Urinary bladder (tissue), 4 donors: Measurements from ENCODE around the gene MID1. TPM values are rescaled to one million over a fixed set of nuclear protein-coding genes. Genes with fewer than 3 reads are reported as not detected.

Source experiments
- DNase-seq: peaks from one replicate; pipeline ENCODE4 v3.0.0-alpha.2; 2015; ENCODE audit errors: extremely low spot score
- H3K27ac ChIP-seq: one replicate; pipeline ENCODE4 v1.5.1; 2013; ENCODE audit warnings: low read depth, mild to moderate bottlenecking, moderate library complexity
- H3K36me3 ChIP-seq: one replicate; pipeline ENCODE4 v1.6.1; 2013; ENCODE audit warnings: mild to moderate bottlenecking, moderate library complexity; ENCODE audit not compliant: insufficient read depth
- H3K4me1 ChIP-seq: one replicate; pipeline ENCODE4 v1.6.1; 2013; ENCODE audit warnings: mild to moderate bottlenecking, moderate library complexity; ENCODE audit not compliant: insufficient read depth
- H3K4me3 ChIP-seq: one replicate; pipeline ENCODE4 v1.5.1; 2013; ENCODE audit warnings: low read depth, low read length
- WGBS: extraction: QIAGEN DNeasy Blood & Tissue Kit; methylation state at CpG from one replicate; pipeline ENCODE4 v1.1.7; 2013; 5-methylcytosine and 5-hydroxymethylcytosine counted together
- polyA plus RNA-seq: library from polyadenylated mRNA; stranded (reverse); fragments of 200-250 nt; gene quantifications from one replicate; pipeline ENCODE4 v1.2.3, GENCODE V29; 2013
- total RNA-seq: library from RNA; depleted of rRNA; stranded (reverse); fragments of >200 nt; gene quantifications from one replicate; pipeline ENCODE4 v1.2.3, GENCODE V29; 2014
- donor health status: healthy with polysubstance abuse.
- donor health status: healthy.

MID1 gene
- total and polyA plus RNA-seq, 2 donors, result 12.0 to 47.3 TPM

DNA sequence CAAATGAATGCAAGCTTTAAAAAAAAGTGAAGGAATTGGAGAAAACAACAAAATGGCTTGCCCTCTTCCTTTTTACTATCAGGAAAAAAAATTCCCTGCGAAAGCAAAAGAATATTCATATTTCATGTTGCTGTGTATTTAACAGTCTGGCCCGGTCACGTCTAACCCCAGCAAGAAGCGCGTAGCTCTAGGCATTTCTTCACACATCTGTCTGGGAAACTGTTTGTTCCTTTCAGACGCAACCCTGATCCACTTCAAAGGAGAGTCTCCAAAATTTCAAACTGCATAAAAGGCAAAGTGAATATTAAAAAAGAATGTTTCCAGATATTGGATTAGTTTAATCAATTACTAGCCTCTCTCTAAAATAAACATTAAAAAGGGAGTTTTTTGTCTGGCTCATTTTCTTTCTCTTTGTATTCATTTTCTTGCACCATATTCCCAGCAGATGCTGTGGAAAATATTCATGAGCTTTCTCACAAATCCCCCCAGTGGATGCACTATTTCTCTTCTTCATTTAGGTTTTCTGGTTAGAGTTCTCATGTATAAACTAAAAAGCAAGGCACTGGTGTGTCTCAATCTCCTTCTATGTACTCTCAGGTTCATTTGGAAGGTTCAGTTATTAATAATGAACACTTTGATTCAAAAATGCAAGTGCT lies 145.3 kb downstream of the MID1 start:
- H3K4me3 ChIP-seq, result no peak overlapping the region
- no peak overlapping the region for H3K27ac ChIP-seq
- H3K4me1 ChIP-seq, result no peaks in the 10 kb centered on the region
- H3K36me3 ChIP-seq, result peaks cover 3% of the 10 kb centered on the region
- DNase-seq, result no peak
- 39% methylated on average over 6 of the region's 6 CpGs for WGBS

DNA sequence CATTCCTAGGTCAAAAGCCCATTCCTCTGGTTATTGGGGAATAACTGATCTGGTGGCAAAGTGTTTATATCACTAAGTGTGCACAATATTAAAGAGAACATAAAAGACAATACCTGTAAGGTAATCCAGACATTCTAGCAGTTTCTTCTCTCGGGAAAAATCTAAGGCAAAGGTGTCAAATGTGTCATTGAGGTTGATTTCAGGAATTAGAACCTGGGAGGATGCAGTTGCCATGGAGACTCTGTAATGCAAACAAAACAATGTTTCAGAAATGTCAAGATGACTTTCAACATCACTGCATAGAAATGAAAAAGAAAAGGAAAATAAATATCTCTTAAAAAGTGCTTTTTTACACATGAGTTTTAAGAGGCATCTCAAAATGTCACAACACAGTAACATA lies 145.9 kb downstream of the MID1 start:
- H3K4me1 ChIP-seq, result no peaks in the 10 kb centered on the region
- DNase-seq, result no peak
- H3K4me3 ChIP-seq, result no peak overlapping the region
- WGBS, result 54% methylated on average over 1 of the region's 1 CpG
- H3K27ac ChIP-seq, result no peak overlapping the region
- peaks cover 3% of the 10 kb centered on the region for H3K36me3 ChIP-seq

DNA sequence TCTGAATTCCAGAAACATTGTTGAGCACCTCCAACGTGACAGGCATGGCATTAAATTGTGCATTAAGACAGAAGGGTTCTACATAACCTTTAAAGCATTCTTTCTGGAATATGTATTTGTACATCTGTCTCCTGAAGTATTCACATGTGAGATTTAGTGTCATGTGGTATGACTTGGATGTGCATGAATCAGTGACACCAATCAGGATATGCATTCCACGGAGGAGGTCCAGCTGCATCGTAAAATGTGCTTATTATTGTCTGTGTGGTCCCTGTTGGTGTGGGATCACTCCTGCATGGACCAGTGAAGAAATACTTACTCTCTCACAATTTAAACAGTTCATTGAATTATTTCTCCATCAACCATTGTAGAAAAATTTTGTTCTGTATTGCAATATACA lies 149.0 kb downstream of the MID1 start:
- H3K27ac ChIP-seq, result no peak overlapping the region
- no peak overlapping the region for H3K4me3 ChIP-seq
- no peak for DNase-seq
- H3K36me3 ChIP-seq, result peaks cover 3% of the 10 kb centered on the region
- 77% methylated on average over 3 of the region's 3 CpGs for WGBS
- H3K4me1 ChIP-seq, result no peaks in the 10 kb centered on the region

DNA sequence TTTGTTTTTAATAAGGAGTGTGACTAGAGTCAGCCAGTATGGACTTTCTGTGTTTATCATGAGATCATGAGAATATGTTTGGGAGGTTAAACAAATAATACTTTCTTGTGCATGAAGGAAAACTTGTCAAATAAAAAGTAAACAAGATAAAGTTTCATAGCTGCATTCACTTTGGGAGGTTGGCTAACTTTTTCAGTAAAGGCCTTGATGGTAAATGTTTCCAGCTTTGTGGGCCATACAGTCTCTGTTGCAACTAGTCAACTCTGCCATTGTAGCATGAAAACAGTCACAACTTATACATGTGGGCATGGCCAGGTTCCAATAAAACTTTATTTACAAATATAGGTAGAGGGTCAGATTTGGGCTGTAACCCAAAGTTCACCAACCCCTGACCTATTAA lies 150.4 kb downstream of the MID1 start:
- Histone ChIP-seq H3K27ac (no peak overlapping the region), H3K4me3 (no peak overlapping the region), H3K36me3 (peaks cover 3% of the 10 kb centered on the region), H3K4me1 (no peaks in the 10 kb centered on the region)
- no peak for DNase-seq

DNA sequence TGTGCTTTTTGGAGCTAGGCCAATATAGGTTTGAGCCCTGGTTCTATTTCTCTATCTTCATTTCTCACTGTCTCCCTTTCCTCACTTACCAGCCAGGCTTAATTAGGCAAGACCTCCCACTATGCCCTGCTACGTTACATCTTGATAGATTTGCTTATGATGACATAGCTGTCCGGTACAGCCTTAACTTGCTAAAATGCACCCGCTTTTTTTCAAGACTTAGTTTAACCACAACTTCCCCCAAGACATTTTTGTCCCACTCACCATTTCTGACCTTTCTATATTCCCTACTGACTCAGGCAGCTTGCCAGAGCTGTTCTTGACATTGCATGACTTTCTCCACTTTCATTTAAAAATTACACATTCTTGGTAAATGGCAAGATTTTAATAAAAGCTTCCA lies 152.6 kb downstream of the MID1 start:
- DNase-seq, result no peak
- Histone ChIP-seq H3K36me3 (no peaks in the 10 kb centered on the region), H3K27ac (no peak overlapping the region), H3K4me1 (no peaks in the 10 kb centered on the region), H3K4me3 (no peak overlapping the region)
- 79% methylated on average over 3 of the region's 3 CpGs for WGBS

DNA sequence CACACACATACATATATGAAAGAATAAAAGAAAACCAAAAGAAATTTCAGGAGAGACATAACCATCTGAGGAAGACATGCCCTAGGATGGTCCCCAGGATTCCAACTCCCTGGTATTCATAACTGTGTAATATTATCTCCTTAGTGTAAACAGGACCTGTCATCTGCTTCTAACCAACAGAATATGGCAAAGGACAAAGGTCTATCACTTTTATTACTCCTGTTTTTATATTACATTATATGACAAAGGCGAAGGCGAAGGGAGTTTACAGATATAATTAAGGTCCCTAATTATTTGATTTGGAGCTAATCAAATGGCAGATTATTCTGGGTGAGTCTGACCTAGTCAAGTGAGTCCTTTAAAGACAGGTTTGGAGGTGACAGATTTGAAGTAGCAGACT lies 155.1 kb downstream of the MID1 start:
- no peaks in the 10 kb centered on the region for H3K36me3 ChIP-seq
- no peak overlapping the region for H3K27ac ChIP-seq
- no peak overlapping the region for H3K4me3 ChIP-seq
- no peaks in the 10 kb centered on the region for H3K4me1 ChIP-seq
- WGBS, result 98% methylated on average over 2 of the region's 2 CpGs
- DNase-seq, result no peak

DNA sequence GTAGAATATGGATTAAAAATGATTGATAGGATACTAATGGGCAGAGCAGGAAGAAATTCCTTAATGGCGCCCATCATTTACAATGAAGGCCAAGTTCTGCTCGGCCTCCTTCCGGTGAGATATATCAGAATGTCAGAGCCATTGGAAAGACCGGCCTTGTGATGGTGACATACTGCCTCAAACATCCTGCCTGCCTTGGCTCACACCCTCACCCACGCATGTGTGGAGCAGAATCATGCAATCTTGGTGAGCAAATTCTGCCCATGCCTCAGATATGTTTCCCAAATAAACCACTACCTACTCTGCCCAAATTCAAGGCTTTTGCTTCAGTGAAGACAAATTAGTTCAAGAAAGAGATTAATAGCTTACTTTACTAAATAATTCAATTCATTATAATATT lies 163.3 kb downstream of the MID1 start:
- Histone ChIP-seq H3K4me1 (no peaks in the 10 kb centered on the region), H3K4me3 (no peak overlapping the region), H3K27ac (no peak overlapping the region), H3K36me3 (peaks cover 2% of the 10 kb centered on the region)
- DNase-seq, result no peak
- WGBS, result 93% methylated on average over 5 of the region's 5 CpGs

DNA sequence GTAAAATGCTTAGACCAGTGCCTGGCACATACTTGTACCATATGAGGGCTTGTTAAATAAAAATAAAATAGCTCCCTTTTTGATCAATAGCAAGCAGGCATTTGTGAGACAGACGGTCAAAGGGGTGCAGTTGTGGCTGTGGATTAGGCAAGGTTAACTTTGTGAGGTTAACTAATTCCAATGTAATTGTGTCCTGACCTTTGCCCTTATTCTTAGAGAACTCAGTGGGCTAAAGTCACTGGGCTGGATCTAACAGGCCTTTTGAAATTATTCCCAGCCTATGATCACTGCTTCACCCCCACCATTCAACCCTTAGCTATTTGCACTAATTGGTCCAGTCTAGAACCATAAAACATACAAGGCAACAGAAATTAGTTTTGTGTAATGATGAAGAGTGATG lies 166.4 kb downstream of the MID1 start:
- Histone ChIP-seq H3K27ac (no peak overlapping the region), H3K4me3 (no peak overlapping the region), H3K4me1 (no peaks in the 10 kb centered on the region), H3K36me3 (peaks cover 2% of the 10 kb centered on the region)
- 93% methylated on average over 1 of the region's 1 CpG for WGBS
- no peak for DNase-seq

DNA sequence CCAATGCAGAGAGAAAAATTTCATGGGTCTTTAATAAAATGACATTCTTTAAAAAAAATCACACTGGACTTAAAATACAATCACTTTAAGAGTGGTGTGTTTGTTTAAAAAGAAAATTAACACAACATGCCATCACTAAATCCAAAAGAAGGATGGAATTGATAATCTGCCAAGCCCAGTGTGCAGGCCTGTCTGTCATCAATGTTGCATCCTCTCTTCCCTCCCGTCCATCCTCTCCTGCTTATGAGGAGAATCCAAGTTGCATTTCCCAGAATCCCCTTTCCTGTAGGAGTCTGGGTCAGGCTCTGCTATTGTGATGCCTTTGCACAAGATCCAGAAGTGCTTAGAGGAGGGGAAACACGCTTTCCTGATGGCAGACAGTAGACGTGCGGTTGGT lies 169.4 kb downstream of the MID1 start:
- Histone ChIP-seq H3K36me3 (peaks cover 2% of the 10 kb centered on the region), H3K4me3 (no peak overlapping the region), H3K27ac (no peak overlapping the region), H3K4me1 (no peaks in the 10 kb centered on the region)
- 85% methylated on average over 4 of the region's 4 CpGs for WGBS
- no peak for DNase-seq

DNA sequence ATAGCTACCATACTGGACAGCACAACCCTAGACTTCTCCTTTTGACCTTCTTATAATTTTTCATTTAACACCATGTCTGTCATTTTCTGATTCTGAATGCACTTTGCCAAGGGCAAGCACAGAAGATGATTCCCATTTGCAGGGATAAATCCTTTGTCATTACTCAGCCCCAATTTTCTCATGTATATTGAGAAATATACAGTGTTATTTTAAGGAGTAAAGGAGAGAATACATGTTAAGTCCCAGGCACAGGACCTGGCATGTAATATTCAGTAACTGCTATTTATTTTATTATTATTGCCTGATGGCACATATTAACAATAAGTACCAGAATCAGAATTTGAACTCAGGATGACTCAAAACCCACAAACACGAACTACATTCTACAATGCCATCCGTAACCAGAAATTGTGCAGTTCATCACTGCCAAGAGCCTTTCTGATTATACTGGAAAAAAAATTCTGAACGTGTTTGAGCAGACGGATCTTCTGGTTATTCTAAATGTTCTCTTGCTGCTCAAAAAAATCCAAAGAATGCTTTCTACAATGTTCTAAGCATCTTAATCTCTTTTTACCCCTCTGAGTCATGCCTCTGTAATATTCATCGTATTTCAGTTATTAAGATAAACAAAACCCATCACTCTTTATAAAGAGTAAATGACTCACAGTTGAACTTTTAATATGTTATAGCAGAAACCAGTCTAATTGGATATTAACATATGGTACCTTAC lies 170.0 kb downstream of the MID1 start:
- no peaks in the 10 kb centered on the region for H3K4me1 ChIP-seq
- no peak overlapping the region for H3K4me3 ChIP-seq
- no peak for DNase-seq
- peaks cover 2% of the 10 kb centered on the region for H3K36me3 ChIP-seq
- WGBS, result 38% methylated on average over 5 of the region's 5 CpGs
- no peak overlapping the region for H3K27ac ChIP-seq

DNA sequence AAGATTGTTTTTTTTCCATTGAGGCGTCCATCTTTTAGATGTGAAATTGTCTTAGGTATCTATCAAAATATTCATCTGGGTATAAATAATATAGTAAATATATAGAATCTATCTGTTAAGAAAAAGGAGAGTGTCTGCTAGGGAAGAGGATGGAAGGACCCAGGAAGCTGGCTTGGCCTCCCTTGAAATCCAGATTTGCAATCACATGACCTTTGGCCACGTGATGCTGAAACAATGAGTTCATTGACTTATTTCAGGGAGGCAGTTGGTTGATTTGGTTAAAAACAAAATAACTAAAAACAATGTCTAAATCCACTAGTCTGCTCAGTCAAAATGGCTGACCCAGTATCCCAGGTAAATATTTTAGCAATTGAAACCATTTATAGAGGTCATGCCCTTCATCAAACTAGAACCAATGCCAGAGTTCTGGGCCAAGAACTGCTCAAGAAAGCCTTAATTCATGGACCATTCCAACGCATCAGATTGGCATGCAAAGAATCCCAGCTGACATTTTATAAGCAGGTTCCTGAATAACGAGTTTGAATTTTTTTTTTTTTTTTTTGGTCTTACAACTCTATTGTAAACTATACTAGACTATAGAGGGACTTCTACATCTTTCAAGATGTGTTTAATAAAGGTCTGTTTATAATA lies 172.7 kb downstream of the MID1 start:
- Histone ChIP-seq H3K27ac (no peak overlapping the region), H3K36me3 (no peaks in the 10 kb centered on the region), H3K4me3 (no peak overlapping the region), H3K4me1 (no peaks in the 10 kb centered on the region)
- WGBS, result 60% methylated on average over 4 of the region's 4 CpGs
- no peak for DNase-seq

DNA sequence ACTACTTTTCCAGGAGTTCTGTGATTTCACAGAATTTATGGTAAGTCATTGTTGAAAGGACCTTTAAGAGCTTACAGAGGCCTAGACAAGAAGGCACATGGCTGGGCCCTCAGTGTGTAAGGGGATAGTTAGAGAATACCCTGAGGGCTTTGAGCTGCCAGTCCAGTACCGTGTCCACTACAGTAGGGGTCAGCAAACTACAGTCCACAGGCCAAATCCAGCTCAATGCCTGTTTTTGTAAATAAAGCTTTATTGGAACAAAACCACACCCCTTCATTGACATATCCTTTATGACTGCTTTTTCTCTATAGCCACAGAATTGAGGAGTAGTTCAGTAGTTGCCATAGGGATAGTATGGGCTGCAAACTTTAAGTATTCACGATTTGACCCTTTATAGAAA lies 176.2 kb downstream of the MID1 start:
- no peak for DNase-seq
- Histone ChIP-seq H3K27ac (no peak overlapping the region), H3K4me1 (no peaks in the 10 kb centered on the region), H3K4me3 (no peak overlapping the region), H3K36me3 (no peaks in the 10 kb centered on the region)
- WGBS, result 93% methylated on average over 2 of the region's 2 CpGs

DNA sequence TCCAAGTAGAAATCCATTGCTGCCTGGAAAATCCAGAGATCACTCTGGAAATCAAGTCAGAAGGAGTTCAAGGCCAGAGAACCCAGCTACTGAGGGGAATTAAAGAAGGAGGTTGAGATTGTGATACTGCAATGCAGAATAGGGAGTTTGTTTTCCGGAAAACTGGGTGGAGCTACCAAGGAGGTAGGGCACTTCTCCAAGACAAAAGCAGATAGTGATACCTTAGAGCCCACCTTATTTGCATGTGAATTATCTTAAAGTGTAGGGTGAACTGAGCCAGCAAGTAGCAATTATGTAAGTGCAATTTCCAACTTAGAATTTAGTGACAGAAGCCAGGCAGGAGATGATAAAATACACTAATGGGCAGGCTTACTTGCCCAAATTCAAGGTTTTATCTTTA lies 178.9 kb downstream of the MID1 start:
- no peak overlapping the region for H3K4me3 ChIP-seq
- no peak overlapping the region for H3K27ac ChIP-seq
- WGBS, result 59% methylated on average over 1 of the region's 1 CpG
- DNase-seq, result no peak
- H3K36me3 ChIP-seq, result no peaks in the 10 kb centered on the region
- H3K4me1 ChIP-seq, result no peaks in the 10 kb centered on the region

DNA sequence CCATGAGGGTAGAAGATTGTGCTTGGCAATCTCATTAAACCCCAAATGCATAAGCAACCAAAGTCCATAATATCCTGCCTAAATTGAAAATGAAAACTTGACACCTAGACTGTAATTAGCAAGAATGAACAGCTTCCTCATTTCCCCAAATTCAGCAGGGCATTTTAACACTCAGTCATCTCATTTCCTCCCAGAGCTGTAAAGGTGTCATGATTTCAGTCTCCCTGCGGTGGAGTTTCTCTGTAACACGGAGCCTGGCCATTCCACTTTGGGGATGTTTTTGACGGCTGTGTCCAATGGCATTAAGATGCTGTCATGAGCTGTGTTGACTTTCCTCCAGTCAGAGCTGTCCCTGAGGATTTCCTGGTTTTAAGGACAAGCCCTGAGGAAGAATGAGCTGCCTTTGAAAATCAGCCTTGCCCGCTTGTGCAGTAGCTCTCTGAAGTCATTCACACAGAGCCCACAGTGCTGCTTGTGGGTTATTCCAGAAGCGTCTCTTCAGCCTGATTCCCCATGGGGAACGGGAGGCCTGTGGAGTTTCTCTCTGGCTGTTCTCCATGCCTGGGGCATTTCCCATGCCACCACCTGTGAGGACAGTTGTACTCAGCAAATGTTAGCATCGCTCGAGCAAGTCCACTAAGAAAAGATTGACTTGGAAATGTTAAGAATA lies 187.0 kb downstream of the MID1 start:
- Histone ChIP-seq H3K27ac (no peak overlapping the region), H3K4me3 (no peak overlapping the region), H3K36me3 (no peaks in the 10 kb centered on the region), H3K4me1 (no peaks in the 10 kb centered on the region)
- WGBS, result 84% methylated on average over 8 of the region's 8 CpGs
- no peak for DNase-seq
